DMS53 treated with DMSO at 0.1 percent for 48 hours (cell line): ENCODE results near the gene MFSD1.

Source experiments
- DNase-seq: peaks from one replicate; lab custom pipeline; 2025; ENCODE audit not compliant: unreplicated experiment; lab: John Stamatoyannopoulos, UW

Gene MFSD1

GRCh38 chr3:158809642-158810041 lies 7.8 kb downstream of the MFSD1 start:
- DNase-seq: no peak

DNA sequence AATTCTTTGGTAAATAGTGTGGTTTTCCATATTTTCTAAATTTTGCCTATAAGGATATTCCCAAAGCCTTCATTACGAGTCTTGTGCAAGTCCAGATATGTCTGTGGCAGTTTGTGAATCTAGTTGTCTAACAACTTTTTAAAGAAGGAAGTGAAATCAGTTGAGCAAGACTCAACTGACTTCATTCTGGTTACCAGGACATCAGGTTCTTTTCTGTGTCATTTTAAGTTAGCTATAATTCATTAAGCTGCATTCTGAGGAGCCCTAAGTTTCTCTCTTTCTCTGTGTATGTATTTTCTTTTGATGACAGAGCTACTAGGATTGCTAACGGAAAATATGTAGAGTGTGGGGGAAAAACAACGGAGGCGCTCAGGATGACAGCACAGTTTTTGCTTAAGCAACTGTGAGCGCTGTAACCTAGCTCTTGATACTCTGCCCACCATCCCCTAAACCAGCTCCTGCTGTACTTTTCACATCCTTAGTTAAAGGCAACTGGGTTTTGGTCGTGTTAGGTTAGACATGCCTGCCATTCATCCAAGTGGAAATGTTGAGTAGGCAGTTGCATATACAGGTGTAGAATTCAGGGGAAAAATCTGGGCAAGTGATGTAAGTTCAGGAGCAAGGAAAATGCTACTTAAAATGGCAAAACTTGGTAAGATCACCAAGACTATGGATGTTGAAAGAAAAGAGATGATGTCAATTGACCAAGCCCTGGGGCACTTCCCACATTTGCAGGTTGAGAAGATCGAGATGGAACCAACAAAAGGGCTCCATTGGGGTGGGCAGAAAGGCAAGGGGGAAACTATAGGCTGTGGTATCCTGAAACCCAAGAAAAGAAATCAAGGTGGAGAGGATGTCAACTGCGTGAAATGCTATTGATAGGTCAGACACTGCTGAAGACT lies 9.2 kb downstream of the MFSD1 start:
- no peak for DNase-seq

GRCh38 chr3:158819282-158819681 lies 17.4 kb downstream of the MFSD1 start:
- no peak for DNase-seq

DNA sequence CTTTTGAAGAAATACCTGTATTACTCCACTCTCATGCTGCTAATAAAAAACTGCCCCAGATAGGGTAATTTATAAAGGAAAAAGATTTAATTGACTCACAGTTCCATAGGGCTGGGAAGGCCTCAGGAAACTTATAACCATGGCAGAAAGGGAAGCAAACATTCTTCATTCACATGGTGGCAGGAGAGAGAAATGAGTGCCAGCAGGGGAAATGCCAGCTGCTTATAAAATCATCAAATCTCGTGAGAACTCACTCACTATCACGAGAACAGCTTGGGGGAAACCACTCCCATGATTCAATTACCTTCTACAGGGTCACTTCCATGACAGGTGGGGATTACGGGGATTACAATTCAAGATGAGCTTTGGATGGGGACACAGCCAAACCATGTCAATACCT lies 18.7 kb downstream of the MFSD1 start:
- no peak for DNase-seq

- DNase-seq: no peak
Observed at GRCh38 chr3:158821847-158822246, 20.0 kb downstream of the MFSD1 start.

DNA sequence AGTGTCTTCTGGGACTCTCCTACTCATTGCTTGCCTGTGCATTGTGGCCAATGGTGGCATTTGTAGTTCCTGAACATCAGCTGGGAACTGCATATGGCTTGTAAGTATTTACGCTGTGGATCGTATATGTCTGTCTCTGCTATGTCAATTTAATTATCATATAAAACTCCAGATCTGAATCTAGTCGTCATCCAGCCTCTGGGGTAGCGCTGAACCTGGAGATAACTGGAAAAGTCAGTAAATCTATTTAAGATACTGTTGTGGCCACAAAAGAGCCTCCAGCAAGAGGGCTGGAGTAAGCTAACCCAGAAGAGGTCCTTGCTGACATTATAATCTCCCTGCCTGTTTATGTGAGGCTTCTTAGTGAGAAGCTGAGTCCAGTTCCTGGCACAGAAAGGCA lies 21.6 kb downstream of the MFSD1 start:
- DNase-seq: no peak

DNA sequence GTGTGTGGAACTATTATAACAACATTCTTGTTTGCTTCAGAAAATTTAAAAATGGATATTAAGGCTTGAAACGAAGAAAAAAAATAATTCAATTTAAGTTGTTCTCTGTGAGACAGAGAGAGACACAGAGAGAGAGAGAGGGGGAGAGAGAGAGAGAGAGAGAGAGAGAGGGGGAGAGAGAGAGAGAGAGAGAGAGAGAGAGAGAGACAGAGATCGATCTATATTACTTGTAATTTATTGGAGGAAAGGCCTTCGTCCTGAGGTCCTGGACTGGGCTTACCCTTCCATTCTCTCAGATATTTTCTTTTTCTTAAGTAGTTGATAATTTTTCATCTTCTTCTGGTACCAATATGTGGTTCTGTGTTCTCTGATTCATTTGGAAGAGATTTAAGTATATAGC lies 25.9 kb downstream of the MFSD1 start:
- DNase-seq: no peak

GRCh38 chr3:158830391-158830790 lies 28.5 kb downstream of the MFSD1 start:
- no peak for DNase-seq

DNA sequence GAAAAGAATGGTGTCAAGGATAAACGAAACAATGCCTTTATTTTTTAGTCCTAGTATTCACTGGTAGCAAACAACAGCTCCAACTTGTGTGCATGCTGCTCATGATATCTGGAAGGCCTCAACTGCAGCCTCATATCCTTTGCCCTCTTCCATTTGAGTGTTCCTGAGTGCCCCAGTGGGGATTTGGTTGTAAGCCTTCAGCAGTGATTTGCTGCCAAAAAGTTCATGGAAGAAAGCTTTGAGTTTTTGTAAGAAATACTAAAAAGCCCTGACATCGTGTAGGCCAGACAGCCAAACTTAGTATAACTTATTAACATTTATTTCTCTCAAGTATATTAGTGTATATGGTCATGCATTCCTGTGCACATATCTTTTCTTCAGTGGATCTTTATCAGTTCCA lies 30.0 kb downstream of the MFSD1 start:
- no peak for DNase-seq

DNA sequence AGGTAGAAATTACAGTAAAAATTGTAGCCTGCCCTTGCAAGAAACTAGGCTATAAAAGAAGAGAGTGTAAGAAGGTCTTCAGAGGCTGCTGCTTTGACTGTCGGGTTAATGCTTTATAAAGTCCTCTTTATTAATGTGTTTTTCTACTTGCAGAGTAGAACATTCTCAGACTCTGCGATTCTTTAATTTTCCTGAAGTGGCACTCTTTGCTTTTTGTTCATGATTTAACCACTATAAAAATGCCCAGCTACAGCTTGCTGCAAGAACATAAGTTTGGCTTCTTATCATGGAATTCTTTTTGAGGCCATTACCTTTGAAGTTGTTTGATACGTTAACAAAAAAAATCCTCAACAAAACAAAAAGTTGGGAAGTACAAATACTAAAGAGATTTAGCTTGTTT lies 33.8 kb downstream of the MFSD1 start:
- DNase-seq: no peak

GRCh38 chr3:158836312-158836711 lies 34.5 kb downstream of the MFSD1 start:
- DNase-seq: no peak

GRCh38 chr3:158837240-158837639 lies 35.4 kb downstream of the MFSD1 start:
- DNase-seq: no peak

GRCh38 chr3:158839966-158840365 lies 38.1 kb downstream of the MFSD1 start:
- no peak for DNase-seq

GRCh38 chr3:158841387-158841786 lies 39.5 kb downstream of the MFSD1 start:
- DNase-seq: no peak

DNA sequence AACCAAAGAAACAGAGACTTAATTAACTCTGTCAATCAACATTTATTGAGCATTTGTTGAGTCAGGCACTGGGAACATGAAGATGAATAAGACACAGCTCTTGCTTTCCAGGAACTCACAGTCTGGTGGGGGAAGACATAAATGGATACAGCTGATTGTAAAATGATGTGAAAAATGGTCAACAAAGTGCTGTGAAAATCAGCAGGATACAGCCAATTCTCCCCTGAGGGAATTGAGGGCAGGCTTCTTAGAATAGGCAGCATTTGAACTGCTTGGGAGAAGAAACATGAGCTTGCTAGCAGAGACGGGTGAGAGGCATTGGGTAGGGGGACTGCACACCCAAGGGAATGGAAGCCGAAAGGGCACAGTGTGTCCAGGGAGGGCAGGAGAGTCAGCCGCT lies 41.1 kb downstream of the MFSD1 start:
- no peak for DNase-seq

GRCh38 chr3:158845765-158846350 lies 44.0 kb downstream of the MFSD1 start:
- peak; percentile 15 for DNase-seq

- DNase-seq: no peak
Observed at GRCh38 chr3:158846803-158847451, 45.1 kb downstream of the MFSD1 start.

- DNase-seq: no peak
Observed at GRCh38 chr3:158847452-158847821, 45.6 kb downstream of the MFSD1 start.

GRCh38 chr3:158847885-158848284 lies 46.0 kb downstream of the MFSD1 start:
- DNase-seq: no peak

- DNase-seq: no peak
Observed at GRCh38 chr3:158849757-158850156, 47.9 kb downstream of the MFSD1 start.

DNA sequence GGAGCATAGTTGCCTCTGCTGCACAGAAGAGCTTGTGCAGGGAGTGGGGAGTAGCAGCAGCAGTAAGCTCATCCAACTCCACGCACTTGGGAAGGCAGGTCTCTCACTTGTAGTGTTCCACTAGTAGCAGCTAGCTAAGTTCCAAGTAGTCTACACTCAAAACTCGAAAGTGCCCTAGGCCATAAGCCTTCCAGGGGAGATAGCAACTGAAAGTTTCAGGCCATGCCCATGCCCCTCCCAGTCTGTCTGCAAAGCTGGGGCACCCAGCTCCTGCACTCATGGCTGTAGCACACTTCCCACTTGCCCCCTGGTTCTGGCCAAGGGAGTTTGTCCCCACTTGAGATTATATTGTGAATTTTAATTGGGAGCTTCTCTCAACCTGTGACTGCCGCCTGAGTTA lies 57.5 kb downstream of the MFSD1 start:
- DNase-seq: no peak

- no peak for DNase-seq
Observed at GRCh38 chr3:158863247-158863646, 61.4 kb downstream of the MFSD1 start.
